GM06990 (cell line): ENCODE data around the gene PTPRN2.

ENCODE experiments used
- DNase-seq: peaks from one replicate; pipeline ENCODE4 v3.0.0-alpha.2; 2011; ENCODE audit not compliant: insufficient read length; ENCODE audit errors: extremely low read depth
- H3K27me3 ChIP-seq: replicated peaks from 2 replicates; pipeline ENCODE4 v1.6.0; 2011; ENCODE audit warnings: low read length; ENCODE audit not compliant: control insufficient read depth, insufficient read depth
- H3K36me3 ChIP-seq: 2 replicates; pipeline ENCODE4 v1.5.1; 2011; ENCODE audit warnings: low read length; ENCODE audit not compliant: control insufficient read depth, insufficient read depth
- H3K4me3 ChIP-seq: replicated peaks from 2 replicates; pipeline ENCODE4 v1.5.1; 2011; ENCODE audit warnings: low read depth, mild to moderate bottlenecking, control low read depth, low read length
- CTCF ChIP-seq: IDR thresholded peaks from 2 replicates; pipeline ENCODE4 v1.5.1; 2011; ENCODE audit warnings: low read length, control low read depth, mild to moderate bottlenecking, inconsistent platforms; ENCODE audit not compliant: insufficient read depth, poor library complexity, severe bottlenecking

PTPRN2 gene

GRCh38 chr7:157500171-157500960, 1087.3 kb downstream of the PTPRN2 start:
- no peaks in the 10 kb centered on the region for H3K27me3 ChIP-seq
- H3K4me3 ChIP-seq = no peak overlapping the region
- DNase-seq = no peak
- H3K36me3 ChIP-seq = no peaks in the 10 kb centered on the region
- no peak for TF ChIP-seq CTCF

GRCh38 chr7:157499835-157500153, 1087.8 kb downstream of the PTPRN2 start:
- Histone ChIP-seq H3K4me3 (no peak overlapping the region), H3K27me3 (no peaks in the 10 kb centered on the region), H3K36me3 (no peaks in the 10 kb centered on the region)
- no peak for DNase-seq
- TF ChIP-seq CTCF = no peak

- no peak overlapping the region for H3K4me3 ChIP-seq
- no peaks in the 10 kb centered on the region for H3K36me3 ChIP-seq
- H3K27me3 ChIP-seq = no peaks in the 10 kb centered on the region
- TF ChIP-seq CTCF = no peak
- no peak for DNase-seq
Measured at GRCh38 chr7:157499121-157499834, 1088.3 kb downstream of the PTPRN2 start.

GRCh38 chr7:157498657-157499056, 1089.0 kb downstream of the PTPRN2 start:
- no peak for DNase-seq
- TF ChIP-seq CTCF = no peak
- Histone ChIP-seq H3K27me3 (no peaks in the 10 kb centered on the region), H3K36me3 (no peaks in the 10 kb centered on the region), H3K4me3 (no peak overlapping the region)

DNA sequence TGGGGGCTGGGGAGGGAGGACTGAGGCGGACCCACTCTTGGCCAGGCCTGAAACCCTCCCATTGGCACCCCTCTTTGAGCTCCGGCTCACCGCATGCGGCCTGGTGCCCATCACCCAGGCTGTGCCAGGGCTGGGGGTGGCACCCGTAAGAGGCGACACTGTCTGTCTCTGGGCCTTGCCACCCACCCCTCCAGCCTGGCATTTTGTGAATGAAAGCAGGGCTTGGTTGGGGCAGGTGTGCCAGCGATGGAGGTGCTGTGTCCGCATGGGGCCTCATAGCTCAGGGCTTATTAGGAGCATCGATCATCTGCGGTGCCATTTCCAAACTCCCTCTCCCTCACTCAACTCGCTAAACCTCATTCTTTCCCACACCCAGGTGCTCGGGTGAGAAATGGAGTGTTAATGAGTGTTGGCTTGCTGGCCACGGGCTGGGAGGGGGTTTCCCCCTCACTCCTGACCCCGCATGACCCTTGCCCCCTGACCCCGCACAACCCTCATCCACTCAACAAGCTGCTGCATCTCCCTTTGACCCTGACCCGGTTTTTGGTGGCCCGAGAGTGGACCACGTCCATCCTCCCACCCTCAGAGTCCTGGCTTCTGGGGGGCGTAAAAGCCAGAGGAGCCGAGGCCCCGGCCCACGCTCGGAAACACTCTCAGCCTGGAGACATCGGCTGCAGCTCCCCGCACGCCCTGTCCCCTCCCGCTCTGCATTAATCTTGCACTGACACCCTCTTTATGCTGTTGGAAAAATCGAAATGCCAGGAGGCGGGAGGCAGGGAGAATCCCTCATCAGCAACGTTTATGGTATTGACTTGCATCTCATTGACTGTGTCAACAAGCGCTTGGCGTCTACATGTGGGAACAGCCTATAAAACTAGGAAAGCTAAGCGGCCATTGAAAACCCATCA, 1089.6 kb downstream of the PTPRN2 start:
- Histone ChIP-seq H3K36me3 (no peaks in the 10 kb centered on the region), H3K4me3 (no peak overlapping the region), H3K27me3 (no peaks in the 10 kb centered on the region)
- no peak for DNase-seq
- TF ChIP-seq CTCF = no peak
